Fibroblast of skin of right biceps (primary cell): ENCODE measurements around the gene MMD2.
A peak's percentile ranks its signal among the peaks of the same experiment; 100 is the strongest.

ENCODE experiments used
- DNase-seq: peaks from one replicate; pipeline ENCODE4 v3.0.0-alpha.2; 2013

MMD2 gene

DNA sequence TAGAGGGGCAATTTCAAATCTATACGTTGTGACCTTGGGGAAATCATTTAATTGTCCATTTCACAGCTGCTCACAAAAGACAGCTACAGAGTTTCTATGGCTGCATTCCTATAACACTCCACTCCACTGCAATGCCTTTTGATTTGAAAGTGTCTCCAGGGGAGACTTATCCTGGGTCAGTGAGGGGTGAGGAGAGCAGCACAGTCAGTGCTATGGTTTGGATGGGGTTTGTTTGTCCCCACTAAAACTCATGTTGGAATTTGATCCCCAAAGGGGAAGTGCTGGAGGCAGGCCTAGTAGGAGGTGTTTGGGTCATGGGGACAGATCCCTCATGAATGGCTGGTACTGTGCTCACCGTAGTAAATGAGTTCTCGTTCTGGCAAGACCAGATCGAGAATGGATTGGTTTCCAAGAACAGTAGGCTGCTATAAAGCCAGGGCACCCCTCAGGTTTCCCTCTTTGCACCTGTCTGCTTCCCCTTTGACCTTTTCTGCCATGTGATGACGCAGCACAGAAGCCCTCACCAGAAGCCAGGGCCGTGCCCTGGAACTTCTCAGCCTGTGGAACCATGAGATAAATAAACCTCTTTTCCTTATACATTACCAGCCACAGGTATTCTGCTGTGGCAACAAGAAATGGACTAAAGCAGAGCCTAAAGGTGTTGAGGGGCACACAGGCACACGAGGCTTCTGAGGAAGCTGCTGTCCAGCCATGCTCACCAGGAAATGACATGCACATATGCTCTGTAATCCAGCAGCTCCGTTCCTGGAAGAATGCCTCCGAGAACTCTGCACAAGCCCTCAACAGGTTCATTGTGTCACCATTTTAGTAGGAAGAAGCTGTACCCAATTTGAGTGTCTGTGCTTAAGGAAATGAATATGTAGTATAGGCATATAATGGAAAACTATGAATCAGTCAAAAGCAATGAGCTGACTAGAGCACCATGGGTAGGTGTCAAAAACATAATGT is 92.2 kb downstream of the MMD2 start:
- no peak for DNase-seq

- DNase-seq: no peak
These were observed 96.8 kb downstream of the MMD2 start for GRCh38 chr7:4862156-4862555.

DNA sequence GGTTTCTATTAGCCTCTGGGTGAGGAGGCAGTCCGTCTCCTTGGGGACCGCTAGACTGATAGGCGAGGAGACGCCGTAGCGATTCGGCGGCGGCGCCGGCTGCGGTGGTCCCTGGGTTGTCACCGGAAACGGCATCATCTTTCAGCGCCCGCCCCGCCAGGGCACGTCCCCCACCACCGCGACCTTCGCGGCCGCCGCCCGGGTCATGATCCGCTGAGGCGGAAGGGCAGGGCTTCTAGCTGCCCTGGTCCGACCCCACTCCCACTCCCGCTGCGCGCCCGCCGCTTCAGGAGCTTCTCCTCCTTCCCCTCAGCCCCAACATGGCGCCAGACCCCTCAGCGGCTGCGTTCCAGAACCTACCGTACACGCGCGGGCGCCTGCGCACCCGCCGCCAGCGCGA is 97.3 kb downstream of the MMD2 start, which contains the start of gene PAPOLB:
Gene PAPOLB, minus strand, starts transcription at position 358 of the 400 bp plus-strand sequence. Its CDS starts 220 bp downstream, at position 138.
- DNase-seq: peak; percentile 31

DNA sequence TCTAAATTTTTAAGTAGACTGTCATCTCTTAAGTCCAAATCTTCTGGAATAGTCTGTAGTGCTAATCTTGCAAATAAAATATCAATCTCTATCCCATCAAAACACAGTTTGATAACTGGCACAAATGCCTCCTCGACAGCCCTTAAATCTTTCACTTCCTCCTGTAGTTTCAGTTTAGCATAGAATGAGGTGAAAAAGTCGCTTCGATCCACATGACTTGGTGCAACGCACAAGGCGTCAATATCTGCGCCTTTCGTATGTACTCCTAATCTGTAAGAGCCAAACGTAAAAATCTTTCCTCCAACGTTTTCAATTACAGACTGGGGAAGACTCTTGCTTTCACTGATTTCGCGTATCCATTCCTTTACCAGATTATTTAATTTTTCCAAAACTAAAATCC is 97.8 kb downstream of the MMD2 start:
- no peak for DNase-seq

DNA sequence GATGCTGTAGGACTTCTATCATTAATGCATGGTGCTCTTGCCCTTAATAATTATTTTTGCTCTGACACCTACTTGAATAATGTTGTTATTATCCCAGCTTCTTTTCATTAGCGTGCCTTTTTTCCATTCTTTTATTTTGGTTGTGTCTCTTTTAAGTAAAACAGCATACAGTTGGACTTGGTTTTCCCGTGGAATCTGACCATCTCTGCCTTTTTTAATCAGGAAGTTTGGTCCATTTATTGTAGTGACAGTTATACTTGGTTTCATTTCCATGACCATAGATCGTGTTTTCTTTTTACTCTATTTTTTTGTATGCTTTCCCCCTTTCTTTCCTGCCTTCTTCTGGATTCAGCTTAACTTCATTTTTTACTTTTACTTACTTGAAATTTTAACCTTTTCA is 101.8 kb downstream of the MMD2 start:
- no peak for DNase-seq

GRCh38 chr7:4856336-4857057 is 102.5 kb downstream of the MMD2 start:
- DNase-seq: no peak
